Stimulated activated CD4-positive, alpha-beta T cell treated with anti-CD3 and anti-CD28 coated beads, Interleukin-4, amount 100 ng/mL, for 24 hours (primary cell): ENCODE results near the gene IQCM.

Experiments
- DNase-seq: peaks from one replicate; pipeline ENCODE4 v3.0.0-alpha.2; 2020

IQCM gene

DNA sequence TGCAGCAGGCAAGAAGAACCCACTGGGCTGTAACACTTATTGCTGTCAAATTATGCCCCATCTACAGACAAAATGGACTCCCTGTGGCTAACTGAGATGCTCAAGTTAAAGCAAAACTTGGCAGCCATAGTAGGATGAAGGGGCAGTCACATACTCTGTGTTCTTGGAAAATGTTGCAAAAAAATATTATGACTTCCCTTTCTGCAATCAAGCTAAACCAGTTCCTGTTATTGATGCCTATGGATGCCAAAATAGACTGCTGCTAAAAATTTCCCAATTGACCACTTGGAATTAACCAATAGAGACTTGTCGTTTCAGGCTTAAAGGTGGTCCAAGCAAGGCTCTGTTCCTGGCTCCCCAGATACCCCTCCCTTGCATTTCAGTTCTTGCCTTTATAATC lies 49.5 kb downstream of the IQCM start:
- no peak for DNase-seq

DNA sequence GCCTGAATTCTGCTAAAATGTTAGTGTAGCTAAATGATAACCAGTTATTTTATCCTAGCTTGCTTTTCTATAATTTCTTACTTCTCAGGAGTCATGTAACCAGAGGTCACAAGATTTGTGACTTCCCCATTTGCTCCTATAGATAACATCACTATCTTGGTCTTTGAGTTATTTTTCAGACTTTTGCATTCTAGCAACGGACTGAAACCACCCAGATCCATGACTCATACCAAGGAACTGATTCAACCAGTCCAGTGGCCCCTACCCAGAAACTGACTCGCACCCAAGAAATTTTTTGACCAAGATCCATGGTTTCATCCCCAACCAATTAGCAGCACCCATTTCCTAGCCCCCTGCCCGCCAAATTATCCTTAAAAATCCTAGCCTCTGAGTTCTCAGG lies 50.0 kb downstream of the IQCM start:
- DNase-seq: no peak

DNA sequence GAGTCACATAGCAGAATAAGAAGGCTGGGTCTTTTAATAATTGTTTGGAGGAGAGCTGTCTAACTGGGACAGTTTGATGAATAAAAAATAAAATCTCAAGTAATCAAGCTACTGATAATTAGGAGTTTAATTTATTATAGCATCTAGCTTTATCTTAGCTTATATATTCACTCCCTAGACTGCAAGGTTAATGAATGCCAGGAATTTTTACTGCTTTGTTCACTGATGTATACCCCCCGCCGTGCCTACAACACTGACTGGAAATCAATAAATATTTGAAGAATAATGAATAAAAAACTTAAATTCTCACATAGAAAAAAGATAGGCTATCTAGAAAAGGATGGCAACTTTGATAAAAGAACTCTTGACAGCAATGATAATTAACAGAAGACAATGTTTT lies 59.7 kb downstream of the IQCM start:
- DNase-seq: no peak

DNA sequence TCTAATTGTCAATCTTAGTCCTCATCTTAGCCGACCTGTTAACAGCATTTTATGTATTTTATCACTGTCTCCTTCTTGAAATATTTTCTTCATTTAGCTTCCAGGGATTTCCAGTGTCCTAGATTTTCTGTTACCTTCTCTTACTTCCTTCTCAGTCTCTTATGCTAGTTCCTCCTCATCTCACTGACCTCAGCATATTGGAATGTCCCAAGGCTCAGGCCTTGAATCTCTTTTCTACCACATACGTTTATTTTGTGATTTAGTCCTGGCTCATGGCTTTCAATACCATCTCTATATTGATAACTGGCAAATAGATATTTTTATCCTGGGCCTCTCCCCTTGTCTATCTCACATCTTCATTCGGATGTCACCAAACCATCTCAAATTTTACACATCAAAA lies 61.1 kb downstream of the IQCM start:
- no peak for DNase-seq

DNA sequence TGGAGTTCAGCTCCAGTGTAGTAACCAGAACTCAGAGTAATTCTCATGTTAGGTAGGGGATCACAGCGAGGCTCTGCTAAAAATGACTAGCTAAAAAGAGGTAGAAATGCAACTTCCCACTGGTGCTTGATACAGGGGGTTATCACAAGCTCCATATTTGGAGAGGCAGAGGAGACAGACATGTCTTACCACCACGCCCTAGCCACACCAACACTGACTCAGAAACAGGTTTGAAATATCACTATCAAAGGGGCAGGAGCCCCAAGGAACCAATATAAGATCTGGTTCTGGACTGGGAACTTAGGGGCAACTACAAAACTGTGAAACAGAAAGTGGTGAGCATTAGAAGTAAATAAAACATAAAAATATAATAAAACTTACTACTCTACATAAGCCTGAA lies 62.9 kb downstream of the IQCM start:
- no peak for DNase-seq

DNA sequence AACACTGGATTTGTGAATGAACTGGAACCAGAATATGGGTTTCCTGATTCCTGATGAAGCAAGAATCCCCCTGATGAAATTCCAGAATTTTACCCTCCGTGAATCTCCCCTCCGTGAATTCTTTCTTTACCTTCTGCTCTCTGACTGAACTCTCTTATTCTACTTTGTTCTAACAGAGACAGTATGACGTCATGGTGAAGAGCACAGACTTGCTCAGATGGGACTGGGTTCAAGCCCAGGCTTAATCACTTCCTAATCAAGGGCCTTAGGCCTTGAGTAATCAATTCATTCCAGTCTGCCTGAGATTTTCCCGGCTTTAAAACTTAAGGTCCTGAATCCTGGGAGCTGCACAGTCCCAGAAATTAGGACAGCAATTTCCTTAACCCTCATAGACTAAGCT lies 64.5 kb downstream of the IQCM start:
- DNase-seq: no peak

DNA sequence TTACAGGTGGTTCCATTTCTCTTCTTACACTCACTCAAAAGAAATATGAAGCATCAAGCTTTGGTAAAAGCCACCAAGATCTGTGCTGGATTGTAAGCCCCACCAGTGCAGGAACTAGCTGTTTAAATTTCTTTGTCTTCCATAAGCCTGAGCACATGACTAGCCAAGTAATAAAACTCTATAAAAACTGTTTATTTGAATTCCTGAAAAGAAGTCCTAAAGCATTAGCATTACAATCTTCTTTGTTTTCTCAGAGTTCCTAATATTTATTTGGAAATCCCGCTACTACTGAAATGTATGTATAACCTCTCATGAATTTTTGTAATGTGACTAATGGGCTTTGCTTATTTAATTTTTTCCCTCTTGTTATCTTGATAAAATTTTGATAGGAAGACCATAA lies 65.9 kb downstream of the IQCM start:
- no peak for DNase-seq

DNA sequence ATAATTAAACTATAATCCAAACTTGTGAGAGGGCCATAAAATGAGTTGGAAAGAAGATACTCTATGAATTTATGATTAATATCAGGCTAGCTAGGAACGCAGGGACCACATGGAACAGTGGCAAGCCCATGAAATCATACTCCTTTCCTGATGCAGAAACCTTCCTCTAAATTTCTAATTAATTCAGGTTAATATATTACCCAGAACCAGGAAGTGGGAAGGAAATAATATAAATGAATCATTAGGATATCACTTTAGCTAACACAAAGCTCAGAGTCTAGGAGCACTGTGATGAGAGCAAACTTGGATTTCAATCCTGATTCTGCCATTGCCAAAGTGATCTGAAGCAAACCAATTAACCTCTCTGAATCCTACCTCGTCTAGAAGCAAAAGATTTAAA lies 68.0 kb downstream of the IQCM start:
- no peak for DNase-seq

DNA sequence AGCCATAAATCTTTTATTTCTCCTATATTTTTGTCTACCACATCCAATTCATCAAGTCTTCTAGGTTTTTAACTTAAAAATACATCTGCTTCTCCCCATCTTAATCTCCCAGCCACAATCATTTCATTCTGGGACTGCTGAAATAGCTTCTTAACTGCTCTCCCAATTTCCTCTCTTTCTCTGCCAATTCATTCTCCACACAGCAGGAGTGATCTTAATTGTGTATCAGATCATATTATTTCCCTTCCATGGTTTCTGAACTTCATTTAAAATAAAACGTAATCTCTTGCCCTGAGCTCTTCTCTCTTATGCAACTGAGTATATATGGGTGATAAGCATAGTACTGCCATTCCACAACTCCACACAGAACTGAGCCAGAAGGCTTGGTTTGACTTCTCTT lies 69.4 kb downstream of the IQCM start:
- DNase-seq: no peak

DNA sequence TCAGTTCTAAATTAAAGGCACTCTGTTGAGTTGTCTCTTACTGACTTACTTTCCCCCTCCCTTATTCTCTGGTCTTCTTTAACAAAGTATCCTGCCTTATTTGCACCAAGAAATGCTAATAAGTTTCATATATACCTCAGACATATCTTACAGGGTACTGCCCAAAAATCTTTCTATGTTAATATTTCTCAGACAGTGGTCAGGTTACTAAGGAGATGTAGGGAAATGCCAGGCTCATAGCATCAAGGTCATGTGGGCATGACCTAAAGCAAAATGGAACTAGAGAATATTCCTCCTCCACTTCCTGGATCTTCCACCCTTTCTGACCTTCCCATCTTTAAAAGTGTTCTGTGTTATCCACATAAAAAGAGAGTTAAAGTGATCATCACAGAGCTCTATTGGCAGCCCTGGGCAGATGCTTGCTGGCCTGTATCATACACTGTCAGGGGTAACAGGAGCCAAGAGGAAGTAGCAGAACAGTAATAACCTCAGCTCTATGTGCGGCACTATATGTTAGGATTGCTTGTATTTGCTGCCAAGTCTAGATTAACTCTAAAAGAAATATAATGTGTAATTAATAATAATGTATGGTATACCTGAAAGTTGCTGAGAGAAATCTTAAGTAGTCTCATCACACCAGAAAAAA lies 74.3 kb downstream of the IQCM start:
- no peak for DNase-seq

DNA sequence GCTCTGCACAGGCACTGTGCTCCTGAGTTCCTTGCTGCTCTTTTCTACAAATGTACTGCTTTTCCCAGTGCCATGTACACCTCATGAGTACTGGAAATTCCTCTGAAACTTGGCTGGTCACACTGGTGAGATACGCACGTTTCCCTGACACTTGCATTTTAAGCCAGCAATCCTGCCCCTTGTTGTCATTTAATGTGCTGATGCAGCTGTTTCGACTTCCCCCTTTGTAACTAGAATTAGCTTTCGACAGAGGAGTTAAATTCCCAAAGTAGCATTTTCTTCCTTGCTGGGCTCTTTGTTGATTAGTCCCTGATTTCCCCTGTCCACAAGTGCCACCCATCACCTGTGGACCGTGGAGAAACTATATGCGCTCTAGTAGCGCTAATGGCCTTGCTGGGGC lies 77.5 kb downstream of the IQCM start:
- DNase-seq: no peak

DNA sequence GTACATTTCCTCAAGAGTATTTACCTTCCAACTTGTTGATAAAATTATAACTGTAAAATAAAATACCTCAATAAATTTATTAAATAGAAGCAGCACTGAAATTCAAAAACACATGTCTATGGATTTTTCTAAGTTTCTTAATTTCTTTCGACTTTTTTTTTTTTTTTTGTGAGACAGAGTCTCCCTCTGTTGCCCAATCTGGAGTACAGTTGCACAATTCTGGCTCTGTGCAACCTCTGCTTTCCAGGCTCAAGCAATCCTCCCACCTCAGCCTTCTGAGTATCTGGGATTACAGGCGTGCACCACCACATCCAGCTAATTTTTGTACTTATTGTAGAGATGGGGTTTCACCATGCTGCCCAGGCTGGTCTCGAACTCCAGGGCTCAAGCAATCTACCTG lies 79.8 kb downstream of the IQCM start:
- no peak for DNase-seq

DNA sequence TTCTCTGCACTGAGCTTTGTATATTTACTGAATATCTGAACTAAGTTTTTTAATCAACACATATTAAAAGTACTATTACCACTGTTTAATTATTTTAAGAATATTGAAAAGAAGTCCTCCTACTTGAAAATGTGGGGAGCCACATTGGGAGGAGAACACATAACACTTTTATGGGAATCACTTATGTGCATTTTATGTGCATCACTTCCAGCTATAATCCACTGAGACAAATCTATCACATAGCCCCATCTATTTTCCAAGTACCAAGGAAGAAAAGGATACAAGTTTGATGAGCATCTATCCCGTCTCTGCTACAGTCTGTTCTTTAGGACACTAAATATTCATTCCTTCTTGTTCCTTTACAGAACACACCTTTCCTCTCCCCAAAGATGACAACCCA lies 87.2 kb downstream of the IQCM start:
- no peak for DNase-seq

DNA sequence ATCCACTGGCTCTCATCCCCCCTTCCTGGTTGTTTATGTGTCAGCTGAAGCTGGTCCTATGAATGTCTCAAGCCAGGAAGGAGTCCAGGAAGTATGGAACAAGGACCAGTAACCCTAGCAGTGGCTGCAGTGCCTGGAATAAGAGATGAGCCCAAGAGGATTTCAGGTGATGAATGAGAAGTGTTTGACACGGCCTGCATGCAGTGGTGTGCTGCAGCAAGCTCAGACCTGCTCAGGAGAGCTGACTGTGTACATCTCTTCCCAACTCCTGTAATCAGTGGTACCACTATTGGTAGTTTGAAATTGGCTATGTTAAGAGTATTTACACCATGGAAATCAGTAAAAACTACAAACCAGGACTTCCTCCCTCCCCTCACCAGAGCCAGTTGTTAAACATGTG lies 88.0 kb downstream of the IQCM start:
- DNase-seq: no peak

DNA sequence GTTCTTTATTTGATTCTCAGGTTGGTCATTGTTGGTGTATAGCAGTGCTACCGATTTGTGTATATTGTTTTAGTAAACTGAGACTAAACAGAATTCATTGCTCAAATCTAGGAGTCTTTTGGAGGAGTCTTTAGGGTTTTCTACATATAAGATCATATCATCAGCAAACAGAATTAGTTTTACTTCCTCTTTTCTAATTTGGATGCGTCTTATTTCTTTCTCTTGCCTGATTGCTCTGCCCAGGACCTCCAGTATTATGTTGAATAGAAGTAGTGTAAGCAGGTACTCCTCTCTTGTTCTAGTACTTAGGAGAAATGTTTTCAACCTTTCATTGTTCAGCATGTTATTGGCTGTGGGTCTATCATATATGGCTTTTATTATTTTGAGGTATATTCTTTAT lies 92.6 kb downstream of the IQCM start:
- no peak for DNase-seq

DNA sequence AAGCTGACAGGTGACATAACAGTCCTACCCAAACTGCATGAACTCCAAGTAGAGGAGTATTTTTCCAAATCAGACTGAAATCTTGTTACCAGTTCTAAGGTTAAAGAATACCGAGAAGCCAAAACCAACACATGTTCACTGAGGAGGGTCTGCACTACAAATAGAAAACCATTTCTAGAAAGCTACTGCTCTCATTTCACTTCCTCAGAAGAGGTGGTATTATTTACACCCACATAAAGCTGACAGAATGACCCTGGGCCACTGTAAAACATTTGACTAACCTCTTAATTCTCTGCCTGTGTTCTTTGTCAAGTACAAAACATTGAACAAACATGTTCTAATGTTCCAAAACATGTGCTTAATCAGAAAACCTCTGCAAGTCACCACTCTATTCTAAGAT lies 95.8 kb downstream of the IQCM start:
- no peak for DNase-seq

DNA sequence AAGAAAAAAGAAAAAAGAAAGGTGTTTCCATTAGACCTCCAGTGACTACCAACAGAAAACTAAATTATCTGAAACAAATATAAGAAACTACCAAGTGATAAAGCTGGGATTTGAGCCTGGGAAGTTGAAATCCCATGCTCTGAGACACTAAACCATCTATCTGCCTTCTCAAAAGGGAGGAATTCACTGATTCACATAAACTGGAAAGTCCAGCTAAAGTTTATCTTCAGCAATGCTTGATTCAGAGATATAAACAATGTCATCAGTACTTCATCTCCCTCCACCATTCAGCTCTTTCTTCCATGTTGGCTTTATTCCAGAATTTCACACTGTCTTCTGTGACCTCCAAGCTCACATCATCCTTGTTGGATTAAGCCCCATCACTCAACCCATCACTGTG lies 96.3 kb downstream of the IQCM start:
- no peak for DNase-seq

DNA sequence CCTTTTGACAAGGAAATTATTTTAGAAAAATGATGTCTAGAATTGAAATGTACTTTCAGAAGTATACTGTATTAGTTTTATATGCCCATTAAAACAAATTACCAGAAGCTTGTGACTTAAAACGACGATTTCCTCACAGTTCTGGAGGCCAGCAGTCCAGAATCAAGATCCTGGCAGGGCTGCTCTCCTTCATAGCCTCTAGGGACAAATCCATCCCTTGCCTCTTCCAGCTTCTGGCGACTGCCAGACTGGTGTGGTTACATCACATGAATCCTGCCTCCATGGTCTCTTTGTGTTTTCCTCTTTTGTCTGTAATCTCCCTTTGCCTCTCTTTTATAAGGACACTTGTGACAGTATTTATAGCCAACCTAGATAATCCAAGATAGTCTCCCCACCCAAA lies 97.1 kb downstream of the IQCM start:
- DNase-seq: no peak

DNA sequence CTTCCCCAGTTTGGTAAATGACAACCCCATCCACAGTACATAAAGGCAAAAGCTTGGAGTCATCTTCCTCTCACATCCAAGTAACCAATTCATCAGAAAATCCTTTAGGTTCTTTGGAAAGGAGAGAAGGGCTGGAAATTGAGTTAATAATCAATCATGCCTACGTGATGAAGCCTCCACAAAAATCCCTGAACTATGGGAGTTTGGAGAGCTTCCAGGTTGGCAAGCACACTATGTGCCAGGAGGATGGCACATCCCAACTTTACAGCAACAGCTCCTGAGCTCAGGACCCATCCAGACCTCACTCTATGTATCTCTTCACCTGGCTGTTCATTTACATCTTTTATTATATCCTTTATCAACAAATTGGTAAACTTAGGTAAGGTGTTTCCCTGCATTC lies 98.9 kb downstream of the IQCM start:
- no peak for DNase-seq

DNA sequence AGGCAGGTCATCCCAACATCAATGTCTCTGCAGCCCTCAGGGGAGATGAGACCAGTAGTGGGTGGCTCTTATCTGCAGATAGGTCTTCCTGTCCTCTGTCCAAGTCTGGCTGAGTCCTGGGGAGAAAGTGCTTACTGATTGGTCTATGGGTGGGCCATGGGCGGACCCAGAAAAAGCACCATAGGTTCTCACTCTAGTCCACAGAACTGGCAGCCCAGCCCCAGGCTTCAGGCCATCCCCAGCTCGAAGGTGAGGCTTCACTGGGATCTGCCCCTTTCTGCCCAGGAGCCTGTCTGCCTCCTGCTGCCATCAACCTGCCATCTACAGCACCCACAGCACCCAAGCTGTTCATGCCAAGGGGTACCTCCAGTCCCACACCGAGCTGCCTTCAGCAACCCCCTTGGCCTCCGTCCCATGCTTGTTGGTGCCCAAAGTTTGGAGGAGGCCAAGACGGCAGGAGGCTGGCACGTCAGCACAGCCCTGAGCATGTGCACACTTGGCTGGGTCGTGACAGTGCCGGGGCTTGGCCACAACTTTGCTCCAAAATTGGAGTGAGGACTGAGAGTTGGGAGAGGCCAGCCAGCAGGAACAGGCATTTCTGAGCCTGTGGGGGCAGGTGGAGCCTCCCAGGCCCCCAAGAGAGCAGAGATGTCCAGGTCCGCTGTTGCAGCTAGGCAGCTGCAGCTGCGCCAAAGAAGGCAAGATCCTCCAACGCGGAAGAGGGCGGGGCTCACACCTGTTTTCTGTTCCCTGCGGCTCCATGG lies 99.6 kb downstream of the IQCM start:
- DNase-seq: no peak

DNA sequence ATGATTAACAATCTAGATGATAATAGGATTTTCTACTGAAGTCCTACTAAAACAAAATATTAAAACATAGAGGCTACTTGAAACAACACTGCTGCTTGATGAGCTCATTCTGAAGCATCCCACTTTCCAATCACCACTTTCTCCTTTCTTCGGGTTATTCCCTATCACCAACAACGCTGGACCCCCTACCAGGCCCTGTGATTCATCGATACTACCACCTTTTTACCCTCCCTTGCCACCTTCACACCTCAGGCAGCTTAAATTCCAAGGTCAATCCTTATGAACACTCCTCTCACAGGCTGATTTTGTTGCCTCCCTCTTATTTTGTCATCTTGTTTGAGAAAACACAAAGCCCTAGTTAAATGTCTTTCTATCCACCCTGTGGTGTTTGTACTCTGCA lies 102.6 kb downstream of the IQCM start:
- no peak for DNase-seq

DNA sequence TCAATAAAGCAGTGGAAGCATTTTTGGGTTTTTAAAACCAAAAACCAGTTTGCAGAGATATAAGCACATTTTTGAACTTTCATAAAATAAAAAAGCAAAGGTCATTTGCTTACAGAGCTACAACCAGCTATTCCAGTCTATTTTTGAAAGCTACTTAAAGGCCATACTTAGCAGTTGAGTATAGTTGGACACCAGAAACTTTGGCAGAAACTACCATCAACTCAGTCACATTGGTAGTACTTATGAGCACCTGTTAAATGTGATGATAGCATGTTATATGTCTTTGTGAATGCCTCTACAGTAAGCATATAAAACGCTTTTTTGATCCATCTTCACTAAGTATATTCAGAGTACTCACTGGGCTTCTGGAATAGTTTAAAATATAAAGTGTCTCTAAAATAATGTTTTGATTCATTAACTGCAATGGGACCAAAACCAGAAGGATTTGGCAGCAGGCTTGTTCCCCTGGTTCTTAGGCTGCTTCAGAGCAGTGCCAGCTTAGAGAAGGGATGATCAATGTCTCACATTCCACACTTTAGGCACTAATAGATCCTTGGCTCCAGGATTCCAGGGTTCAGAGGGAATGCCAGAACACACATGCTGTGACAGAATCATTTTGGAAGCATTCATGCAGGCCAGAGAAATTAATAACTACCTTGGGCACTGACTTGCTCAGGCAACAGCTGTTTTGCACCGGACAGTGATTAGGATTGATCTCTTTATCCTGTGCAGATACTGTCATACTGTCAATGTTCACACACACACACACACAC lies 103.9 kb downstream of the IQCM start:
- DNase-seq: no peak

DNA sequence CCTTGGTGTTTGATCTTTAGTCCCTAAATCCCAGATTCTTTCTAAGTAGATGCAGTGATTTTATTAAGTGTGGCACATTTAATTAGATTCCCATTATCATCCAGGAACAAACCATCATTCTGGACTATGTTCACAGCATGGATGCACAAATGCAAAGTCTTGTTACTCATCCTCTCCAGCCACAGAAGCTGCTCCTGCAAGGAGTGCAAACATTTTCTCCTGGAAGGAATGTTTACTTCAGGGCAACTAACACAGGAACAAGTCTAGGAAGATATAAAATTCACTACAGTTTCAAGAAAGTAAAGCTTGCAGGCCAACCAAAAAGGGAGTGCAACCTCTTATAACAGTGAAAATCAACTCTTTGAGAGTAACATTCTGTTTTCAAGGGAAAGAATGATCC lies 106.0 kb downstream of the IQCM start:
- no peak for DNase-seq

DNA sequence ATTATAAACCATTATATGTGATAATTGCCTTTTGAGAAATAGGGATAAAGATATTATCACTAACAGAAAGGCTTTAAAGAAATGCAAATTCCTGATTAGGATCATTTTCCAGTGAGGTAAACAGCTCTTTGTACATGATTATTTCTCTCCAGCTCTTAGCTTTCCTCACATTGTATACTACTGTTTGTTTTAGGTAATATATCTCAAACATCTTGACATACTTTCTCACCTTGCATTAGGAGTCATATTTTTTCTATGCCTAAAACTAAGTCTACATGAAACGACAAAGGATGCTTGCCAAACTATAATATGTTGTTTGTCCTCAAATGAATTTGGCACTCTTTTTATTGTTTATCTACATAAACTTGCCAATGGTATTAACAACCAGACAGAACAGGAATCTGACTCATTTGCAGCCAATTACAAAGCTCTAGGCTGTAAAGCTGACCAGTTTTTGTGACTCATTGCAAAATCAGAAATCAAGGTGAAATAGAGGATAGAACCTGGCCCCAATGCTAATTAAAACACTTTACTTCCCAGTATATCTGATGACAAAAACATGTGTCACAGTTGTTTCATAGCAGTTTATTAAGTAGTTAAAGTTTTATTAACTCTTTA lies 107.0 kb downstream of the IQCM start:
- DNase-seq: no peak
